Neural cell (in vitro differentiated cells): Measurements from ENCODE around the gene ATXN1L. TPM values are rescaled to one million over a fixed set of nuclear protein-coding genes. Genes with fewer than 3 reads are reported as not detected.
A peak's percentile ranks its signal among the peaks of the same experiment; 100 is the strongest.

Experiments used
- H2AFZ ChIP-seq: fragments of 200-600, 300-800 bp; sonication (generic), shearing (Covaris generic); 2 replicates; pipeline ENCODE4 v1.6.0; 2014; ENCODE audit warnings: low read depth, mild to moderate bottlenecking, antibody characterized with exemption, low read length, moderate library complexity
- H3F3A ChIP-seq: fragments of 200-600 bp; shearing (Covaris generic); 2 replicates; pipeline ENCODE4 v1.6.1; 2016; ENCODE audit warnings: mild to moderate bottlenecking, moderate library complexity, mixed read lengths, antibody characterized with exemption, low read length; ENCODE audit not compliant: insufficient read depth, poor library complexity, severe bottlenecking
- H3K27ac ChIP-seq: fragments of 200-600, 300-800 bp; sonication (generic), shearing (Covaris generic); 2 replicates; pipeline ENCODE4 v1.5.1; 2014; ENCODE audit warnings: mild to moderate bottlenecking, low read length, moderate library complexity
- H3K27me3 ChIP-seq: fragments of 300-800, 200-600 bp; sonication (generic), shearing (Covaris generic); 2 replicates; pipeline ENCODE4 v1.6.0; 2014; ENCODE audit warnings: mild to moderate bottlenecking, low read depth, low read length, moderate library complexity; ENCODE audit not compliant: insufficient read depth
- H3K36me3 ChIP-seq: fragments of 300-800, 200-600 bp; sonication (generic), shearing (Covaris generic); 2 replicates; pipeline ENCODE4 v1.5.1; 2014; ENCODE audit warnings: mild to moderate bottlenecking, antibody characterized with exemption, low read length, moderate library complexity; ENCODE audit not compliant: insufficient read depth
- H3K4me2 ChIP-seq: fragments of 300-800, 200-600 bp; sonication (generic), shearing (Covaris generic); 2 replicates; pipeline ENCODE4 v1.6.0; 2014; ENCODE audit warnings: mild to moderate bottlenecking, low read length
- H3K4me3 ChIP-seq: fragments of 300-800, 200-600 bp; sonication (generic), shearing (Covaris generic); 2 replicates; pipeline ENCODE4 v1.5.1; 2014; ENCODE audit warnings: mild to moderate bottlenecking, low read length, moderate library complexity
- H3K79me2 ChIP-seq: fragments of 200-600 bp; shearing (Covaris generic); replicated peaks from 2 replicates; pipeline ENCODE4 v1.6.0; 2014; ENCODE audit warnings: mild to moderate bottlenecking, low read length, moderate library complexity; ENCODE audit not compliant: insufficient read depth
- H3K9ac ChIP-seq: fragments of 300-800, 200-600 bp; sonication (generic), shearing (Covaris generic); 2 replicates; pipeline ENCODE4 v1.6.1; 2016; ENCODE audit warnings: mild to moderate bottlenecking, low read length, mixed read lengths
- H3K9me2 ChIP-seq: fragments of 200-600 bp; shearing (Covaris generic); 2 replicates; pipeline ENCODE4 v1.6.1; 2016; ENCODE audit warnings: mild to moderate bottlenecking, low read length, mixed read lengths; ENCODE audit not compliant: insufficient read depth
- H3K9me3 ChIP-seq: fragments of 200-600, 300-800 bp; sonication (generic), shearing (Covaris generic); 2 replicates; pipeline ENCODE4 v1.6.1; 2016; ENCODE audit warnings: mild to moderate bottlenecking, mixed run types, low read length, moderate library complexity, mixed read lengths
- H4K20me1 ChIP-seq: fragments of 200-600 bp; shearing (Covaris generic); 2 replicates; pipeline ENCODE4 v1.6.1; 2016; ENCODE audit warnings: mild to moderate bottlenecking, mixed run types; ENCODE audit not compliant: insufficient read depth
- EP300 ChIP-seq: fragments of 450-650 bp; conservative IDR thresholded peaks from 2 replicates; pipeline ENCODE4 v1.6.1; 2014; ENCODE audit warnings: antibody characterized with exemption, mild to moderate bottlenecking, moderate library complexity; ENCODE audit not compliant: poor library complexity, severe bottlenecking
- EZH2 ChIP-seq: fragments of 200-600, 300-800 bp; shearing (Covaris generic), sonication (generic); IDR thresholded peaks from 2 replicates; pipeline ENCODE4 v1.6.1; 2014; ENCODE audit warnings: antibody characterized with exemption, low read length, borderline replicate concordance, mild to moderate bottlenecking; ENCODE audit not compliant: insufficient read depth, poor library complexity, severe bottlenecking
- MXI1 ChIP-seq: fragments of 450-650 bp; conservative IDR thresholded peaks from 2 replicates; pipeline ENCODE4 v1.6.1; 2014; ENCODE audit warnings: antibody characterized with exemption, mild to moderate bottlenecking; ENCODE audit not compliant: poor library complexity, severe bottlenecking
- POLR2AphosphoS5 ChIP-seq: IDR thresholded peaks from 2 replicates; pipeline ENCODE4 v1.6.1; 2012
- RAD21 ChIP-seq: fragments of 450-650 bp; conservative IDR thresholded peaks from 2 replicates; pipeline ENCODE4 v1.6.1; 2014; ENCODE audit warnings: antibody characterized with exemption, mild to moderate bottlenecking, moderate library complexity
- SMC3 ChIP-seq: fragments of 450-650 bp; conservative IDR thresholded peaks from 2 replicates; pipeline ENCODE4 v1.6.1; 2014; ENCODE audit warnings: antibody characterized with exemption, mild to moderate bottlenecking, moderate library complexity; ENCODE audit not compliant: poor library complexity
- TAF1 ChIP-seq: IDR thresholded peaks from 2 replicates; pipeline ENCODE4 v1.6.1; 2012; ENCODE audit warnings: low read depth
- polyA plus RNA-seq: library from polyadenylated mRNA; depleted of rRNA; stranded (reverse); fragments of >200 nt; gene quantifications from 2 replicates; pipeline ENCODE4 v1.2.3, GENCODE V29; 2014
- TF ChIP-seq, protein P1 (sequence below): fragments of 450-650 bp; IDR thresholded peaks from 2 replicates; pipeline ENCODE4 v1.5.1; 2014; ENCODE audit warnings: antibody characterized with exemption, mild to moderate bottlenecking, moderate library complexity; ENCODE audit not compliant: poor library complexity, severe bottlenecking
- TF ChIP-seq, protein P2 (sequence below): IDR thresholded peaks from 2 replicates; pipeline ENCODE4 v1.6.1; 2012; ENCODE audit warnings: borderline replicate concordance

The ATXN1L gene
- polyA plus RNA-seq, 1 donor from 2014 or later = 9.5 TPM

GRCh38 chr16:71807905-71808592 is 37.7 kb upstream of the ATXN1L start:
- peak overlapping the region; percentile 98 for H3K9ac ChIP-seq
- H2AFZ ChIP-seq = peak overlapping the region; percentile 74
- peak overlapping the region; percentile 99 for H3K27ac ChIP-seq
- TF ChIP-seq EP300 = no peak
- TF ChIP-seq MXI1 = no peak
- TF ChIP-seq, protein P1, sequence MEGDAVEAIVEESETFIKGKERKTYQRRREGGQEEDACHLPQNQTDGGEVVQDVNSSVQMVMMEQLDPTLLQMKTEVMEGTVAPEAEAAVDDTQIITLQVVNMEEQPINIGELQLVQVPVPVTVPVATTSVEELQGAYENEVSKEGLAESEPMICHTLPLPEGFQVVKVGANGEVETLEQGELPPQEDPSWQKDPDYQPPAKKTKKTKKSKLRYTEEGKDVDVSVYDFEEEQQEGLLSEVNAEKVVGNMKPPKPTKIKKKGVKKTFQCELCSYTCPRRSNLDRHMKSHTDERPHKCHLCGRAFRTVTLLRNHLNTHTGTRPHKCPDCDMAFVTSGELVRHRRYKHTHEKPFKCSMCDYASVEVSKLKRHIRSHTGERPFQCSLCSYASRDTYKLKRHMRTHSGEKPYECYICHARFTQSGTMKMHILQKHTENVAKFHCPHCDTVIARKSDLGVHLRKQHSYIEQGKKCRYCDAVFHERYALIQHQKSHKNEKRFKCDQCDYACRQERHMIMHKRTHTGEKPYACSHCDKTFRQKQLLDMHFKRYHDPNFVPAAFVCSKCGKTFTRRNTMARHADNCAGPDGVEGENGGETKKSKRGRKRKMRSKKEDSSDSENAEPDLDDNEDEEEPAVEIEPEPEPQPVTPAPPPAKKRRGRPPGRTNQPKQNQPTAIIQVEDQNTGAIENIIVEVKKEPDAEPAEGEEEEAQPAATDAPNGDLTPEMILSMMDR = no peak
- TF ChIP-seq TAF1 = no peak
- no peak for TF ChIP-seq RAD21
- TF ChIP-seq SMC3 = no peak
- no peak for TF ChIP-seq POLR2AphosphoS5
- TF ChIP-seq, protein P2, sequence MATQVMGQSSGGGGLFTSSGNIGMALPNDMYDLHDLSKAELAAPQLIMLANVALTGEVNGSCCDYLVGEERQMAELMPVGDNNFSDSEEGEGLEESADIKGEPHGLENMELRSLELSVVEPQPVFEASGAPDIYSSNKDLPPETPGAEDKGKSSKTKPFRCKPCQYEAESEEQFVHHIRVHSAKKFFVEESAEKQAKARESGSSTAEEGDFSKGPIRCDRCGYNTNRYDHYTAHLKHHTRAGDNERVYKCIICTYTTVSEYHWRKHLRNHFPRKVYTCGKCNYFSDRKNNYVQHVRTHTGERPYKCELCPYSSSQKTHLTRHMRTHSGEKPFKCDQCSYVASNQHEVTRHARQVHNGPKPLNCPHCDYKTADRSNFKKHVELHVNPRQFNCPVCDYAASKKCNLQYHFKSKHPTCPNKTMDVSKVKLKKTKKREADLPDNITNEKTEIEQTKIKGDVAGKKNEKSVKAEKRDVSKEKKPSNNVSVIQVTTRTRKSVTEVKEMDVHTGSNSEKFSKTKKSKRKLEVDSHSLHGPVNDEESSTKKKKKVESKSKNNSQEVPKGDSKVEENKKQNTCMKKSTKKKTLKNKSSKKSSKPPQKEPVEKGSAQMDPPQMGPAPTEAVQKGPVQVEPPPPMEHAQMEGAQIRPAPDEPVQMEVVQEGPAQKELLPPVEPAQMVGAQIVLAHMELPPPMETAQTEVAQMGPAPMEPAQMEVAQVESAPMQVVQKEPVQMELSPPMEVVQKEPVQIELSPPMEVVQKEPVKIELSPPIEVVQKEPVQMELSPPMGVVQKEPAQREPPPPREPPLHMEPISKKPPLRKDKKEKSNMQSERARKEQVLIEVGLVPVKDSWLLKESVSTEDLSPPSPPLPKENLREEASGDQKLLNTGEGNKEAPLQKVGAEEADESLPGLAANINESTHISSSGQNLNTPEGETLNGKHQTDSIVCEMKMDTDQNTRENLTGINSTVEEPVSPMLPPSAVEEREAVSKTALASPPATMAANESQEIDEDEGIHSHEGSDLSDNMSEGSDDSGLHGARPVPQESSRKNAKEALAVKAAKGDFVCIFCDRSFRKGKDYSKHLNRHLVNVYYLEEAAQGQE = no peak
- no peak for TF ChIP-seq EZH2
- peak overlapping the region; percentile 86 for H3K4me3 ChIP-seq
- peak overlapping the region; percentile 82 for H3K4me2 ChIP-seq
- no peaks in the 10 kb centered on the region for H3K27me3 ChIP-seq
- H3K36me3 ChIP-seq = no peaks in the 10 kb centered on the region
- H3K9me2 ChIP-seq = no peaks in the 10 kb centered on the region
- no peaks in the 10 kb centered on the region for H3F3A ChIP-seq
- H4K20me1 ChIP-seq = no peaks in the 10 kb centered on the region
- no peaks in the 10 kb centered on the region for H3K9me3 ChIP-seq
- H3K79me2 ChIP-seq = peaks cover 43% of the 10 kb centered on the region

DNA sequence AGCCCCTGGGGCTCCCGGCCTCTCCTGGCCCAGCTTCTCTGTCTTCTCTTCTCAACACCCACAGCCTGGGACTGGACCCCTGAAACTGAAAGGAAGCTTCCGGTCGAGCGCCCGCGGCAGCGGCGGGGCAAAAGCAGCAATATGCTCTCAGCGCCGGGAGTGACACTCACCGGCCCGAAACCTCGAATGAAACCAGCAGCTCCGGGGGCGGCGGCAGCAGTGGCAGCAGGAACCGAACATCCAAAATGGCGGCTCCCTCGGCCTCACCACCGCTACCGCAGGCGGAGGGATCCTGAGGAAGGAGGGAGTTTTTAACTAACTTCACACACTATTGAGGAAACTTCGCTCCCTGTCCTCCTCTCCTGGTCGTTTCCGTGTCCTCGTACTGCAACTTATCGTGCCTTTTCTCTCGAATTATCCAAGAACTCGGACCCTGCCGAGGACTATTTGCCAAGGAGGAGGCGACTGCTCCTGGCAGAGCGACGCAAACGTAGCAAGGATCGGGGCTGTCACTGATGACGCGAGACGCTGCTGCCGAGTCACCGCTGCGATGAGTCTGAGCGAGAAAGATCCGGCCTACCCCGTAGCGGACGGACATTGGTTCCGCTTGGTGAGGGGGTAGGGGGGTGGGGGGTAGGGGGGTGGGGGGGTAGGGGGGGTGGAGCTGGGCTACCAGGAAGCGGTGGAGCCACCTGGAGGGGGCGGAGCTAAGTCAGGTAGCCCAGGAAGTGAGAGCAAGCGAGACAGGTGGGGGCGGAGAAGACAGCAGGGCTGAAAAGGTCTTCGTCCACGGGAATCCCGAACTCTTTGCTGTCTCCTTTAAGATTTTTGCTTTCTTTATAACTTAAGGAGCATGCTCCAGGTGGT is 37.0 kb upstream of the ATXN1L start, which contains the start of gene AP1G1:
TSS of gene AP1G1 (minus strand) at position 242 of the 867 bp plus-strand sequence. CDS start 19,355 bp downstream, outside the sequence.
- H3K9me2 ChIP-seq = no peaks in the 10 kb centered on the region
- H3K27ac ChIP-seq = peak within 1 kb of the TSS; percentile 99
- no peak for TF ChIP-seq RAD21
- TF ChIP-seq TAF1 = peak; percentile 98
- peak; percentile 92 for TF ChIP-seq POLR2AphosphoS5
- TF ChIP-seq, protein P1 = no peak
- no peak for TF ChIP-seq EZH2
- peak; percentile 87 for TF ChIP-seq EP300
- peak; percentile 37 for TF ChIP-seq SMC3
- TF ChIP-seq, protein P2 = peak; percentile 98
- TF ChIP-seq MXI1 = peak; percentile 2
- peaks cover 43% of the 10 kb centered on the region for H3K79me2 ChIP-seq
- peak within 1 kb of the TSS; percentile 95 for H3K4me2 ChIP-seq
- H3K9ac ChIP-seq = peak within 1 kb of the TSS; percentile 98
- H4K20me1 ChIP-seq = no peaks in the 10 kb centered on the region
- H3K9me3 ChIP-seq = no peaks in the 10 kb centered on the region
- no peaks in the 10 kb centered on the region for H3K27me3 ChIP-seq
- no peaks in the 10 kb centered on the region for H3F3A ChIP-seq
- H3K4me3 ChIP-seq = peak within 1 kb of the TSS; percentile 86
- peak within 1 kb of the TSS; percentile 81 for H2AFZ ChIP-seq
- no peaks in the 10 kb centered on the region for H3K36me3 ChIP-seq
